ENCODE data around the gene TUBB3.

GRCh38 chr16:89949756-89950155 lies 26.6 kb downstream of the TUBB3 start:
- TF ChIP-seq POLR2AphosphoS5 (IDR thresholded peaks at IDR 0.05; ENCODE audit: low read depth, low read length): no peak
- TF ChIP-seq POLR2A (IDR thresholded peaks at IDR 0.05; ENCODE audit: low read depth, low read length): no peak

All from GM12892 (cell line).